H9 (cell line): ENCODE data around the gene TSSK2. TPM values are rescaled to one million over a fixed set of nuclear protein-coding genes. Genes with fewer than 3 reads are reported as not detected.

Source experiments
- DNase-seq: peaks from one replicate; pipeline ENCODE4 v3.0.0-alpha.2; 2017
- H2AFZ ChIP-seq: one replicate; pipeline ENCODE4 v1.6.1; 2013; ENCODE audit warnings: mild to moderate bottlenecking, low read length, control low read depth, moderate library complexity
- H2AK5ac ChIP-seq: 2 replicates; pipeline ENCODE4 v1.6.1; 2013; ENCODE audit warnings: low read length, control low read depth, mixed read lengths; ENCODE audit not compliant: insufficient read length
- H2BK120ac ChIP-seq: one replicate; pipeline ENCODE4 v1.6.1; 2013; ENCODE audit warnings: low read depth, mild to moderate bottlenecking, low read length, control low read depth, inconsistent platforms; ENCODE audit not compliant: poor library complexity, severe bottlenecking
- H2BK12ac ChIP-seq: 2 replicates; pipeline ENCODE4 v1.6.1; 2013; ENCODE audit warnings: low read length, control low read depth, mixed read lengths, low read depth; ENCODE audit not compliant: insufficient read length
- H2BK15ac ChIP-seq: 2 replicates; pipeline ENCODE4 v1.6.1; 2013; ENCODE audit warnings: low read depth, low read length, control low read depth
- H2BK20ac ChIP-seq: one replicate; pipeline ENCODE4 v1.6.1; 2013; ENCODE audit warnings: low read depth, mild to moderate bottlenecking, low read length, control low read depth, inconsistent platforms; ENCODE audit not compliant: poor library complexity, severe bottlenecking
- H2BK5ac ChIP-seq: 2 replicates; pipeline ENCODE4 v1.6.1; 2013; ENCODE audit warnings: low read length, control low read depth, mixed read lengths; ENCODE audit not compliant: insufficient read length
- H3K14ac ChIP-seq: 2 replicates; pipeline ENCODE4 v1.6.1; 2013; ENCODE audit warnings: low read length, control low read depth; ENCODE audit not compliant: insufficient read depth
- H3K18ac ChIP-seq: 2 replicates; pipeline ENCODE4 v1.6.1; 2013; ENCODE audit warnings: low read depth, mild to moderate bottlenecking, mixed read lengths, low read length, control low read depth; ENCODE audit not compliant: insufficient read length
- H3K23ac ChIP-seq: 2 replicates; pipeline ENCODE4 v1.6.1; 2013; ENCODE audit warnings: low read length, control low read depth, mixed read lengths, low read depth; ENCODE audit not compliant: insufficient read length
- H3K23me2 ChIP-seq: 2 replicates; pipeline ENCODE4 v1.6.1; 2013; ENCODE audit warnings: low read depth, mild to moderate bottlenecking, mixed read lengths, low read length, control low read depth; ENCODE audit not compliant: insufficient read length, poor library complexity, severe bottlenecking
- H3K27ac ChIP-seq: 2 replicates; pipeline ENCODE4 v1.5.1; 2013; ENCODE audit warnings: low read length, control low read depth, mixed read lengths, low read depth; ENCODE audit not compliant: insufficient read length
- H3K27me3 ChIP-seq: 2 replicates; pipeline ENCODE4 v1.6.1; 2013; ENCODE audit warnings: low read length, control low read depth, inconsistent platforms; ENCODE audit not compliant: insufficient read depth
- H3K4ac ChIP-seq: 2 replicates; pipeline ENCODE4 v1.6.1; 2013; ENCODE audit warnings: low read depth, mild to moderate bottlenecking, control low read depth, inconsistent platforms, low read length, moderate library complexity
- H3K4me1 ChIP-seq: 2 replicates; pipeline ENCODE4 v1.6.1; 2013; ENCODE audit warnings: low read length, control low read depth, inconsistent platforms; ENCODE audit not compliant: insufficient read depth
- H3K4me2 ChIP-seq: 2 replicates; pipeline ENCODE4 v1.6.1; 2013; ENCODE audit warnings: low read length, control low read depth, mixed read lengths; ENCODE audit not compliant: insufficient read length, insufficient read depth
- H3K56ac ChIP-seq: 2 replicates; pipeline ENCODE4 v1.6.1; 2013; ENCODE audit warnings: low read depth, mild to moderate bottlenecking, mixed read lengths, low read length, control low read depth; ENCODE audit not compliant: insufficient read length
- H3K79me1 ChIP-seq: 2 replicates; pipeline ENCODE4 v1.6.1; 2013; ENCODE audit warnings: low read depth, mild to moderate bottlenecking, moderate library complexity, low read length, control low read depth, inconsistent platforms; ENCODE audit not compliant: insufficient read depth, poor library complexity, severe bottlenecking
- H3K79me2 ChIP-seq: 2 replicates; pipeline ENCODE4 v1.6.1; 2013; ENCODE audit warnings: low read length, control low read depth, inconsistent platforms; ENCODE audit not compliant: insufficient read depth
- H3K9ac ChIP-seq: 2 replicates; pipeline ENCODE4 v1.6.1; 2013; ENCODE audit warnings: low read length, control low read depth, mixed read lengths; ENCODE audit not compliant: insufficient read length; ENCODE audit errors: extremely low read depth
- H3K9me3 ChIP-seq: one replicate; pipeline ENCODE4 v1.6.1; 2013; ENCODE audit warnings: low read depth, low read length, inconsistent platforms; ENCODE audit not compliant: control insufficient read depth
- H3T11ph ChIP-seq: one replicate; pipeline ENCODE4 v1.6.1; 2013; ENCODE audit warnings: mild to moderate bottlenecking, low read length, control low read depth, inconsistent platforms
- H4K20me1 ChIP-seq: one replicate; pipeline ENCODE4 v1.6.1; 2013; ENCODE audit not compliant: control insufficient read depth, insufficient read length, insufficient read depth
- H4K5ac ChIP-seq: 2 replicates; pipeline ENCODE4 v1.6.1; 2013; ENCODE audit warnings: low read depth, mild to moderate bottlenecking, mixed read lengths, low read length, control low read depth; ENCODE audit not compliant: insufficient read length
- H4K8ac ChIP-seq: replicated peaks from 2 replicates; pipeline ENCODE4 v1.6.1; 2013; ENCODE audit warnings: low read length, control low read depth, mixed read lengths, low read depth; ENCODE audit not compliant: insufficient read length
- H4K91ac ChIP-seq: 2 replicates; pipeline ENCODE4 v1.6.1; 2013; ENCODE audit warnings: low read depth, mild to moderate bottlenecking, moderate library complexity, mixed read lengths, low read length, control low read depth; ENCODE audit not compliant: insufficient read length
- H3K27ac Mint-ChIP-seq, 3 experiments: 2 replicates in 2 of 3; 3 replicates in 1 of 3; pipeline ENCODE4 v1.8.0; 2020 to 2021; ENCODE audit warnings: mixed read lengths in 3 of 3, mild to moderate bottlenecking in 1 of 3, moderate library complexity in 1 of 3
- H3K27me3 Mint-ChIP-seq: 2 replicates; pipeline ENCODE4 v1.8.0; 2021; ENCODE audit warnings: low read depth, mild to moderate bottlenecking, moderate library complexity, mixed read lengths
- H3K36me3 Mint-ChIP-seq, 3 experiments: 2 replicates in 2 of 3; 3 replicates in 1 of 3; pipeline ENCODE4 v1.8.0; 2020 to 2021; ENCODE audit warnings: low read depth in 3 of 3, mixed read lengths in 3 of 3; ENCODE audit not compliant: insufficient read depth in 1 of 3
- H3K4me1 Mint-ChIP-seq, 2 experiments: 2 replicates each; pipeline ENCODE4 v1.8.0; 2020; ENCODE audit warnings: mixed read lengths in 2 of 2
- H3K4me3 Mint-ChIP-seq, 2 experiments: 2 replicates in 1 of 2; 3 replicates in 1 of 2; pipeline ENCODE4 v1.8.0; 2020 to 2021; ENCODE audit warnings: mild to moderate bottlenecking in 2 of 2, mixed read lengths in 2 of 2, moderate library complexity in 1 of 2
- H3K9me3 Mint-ChIP-seq, 2 experiments: 2 replicates in 1 of 2; 3 replicates in 1 of 2; pipeline ENCODE4 v1.8.0; 2020; ENCODE audit warnings: mild to moderate bottlenecking in 2 of 2, mixed read lengths in 2 of 2, moderate library complexity in 1 of 2
- CTCF ChIP-seq: fragments of 200-600 bp; sonication (generic); conservative IDR thresholded peaks from 3 replicates; pipeline ENCODE4 v1.8.0; 2021; ENCODE audit warnings: antibody characterized with exemption, mild to moderate bottlenecking
- WGBS: extraction: QIAGEN DNeasy Blood & Tissue Kit; methylation state at CpG from one replicate; pipeline ENCODE4 v1.1.7; 2013; ENCODE audit warnings: missing lambda C conversion rate, low lambda C conversion rate, mixed read lengths; ENCODE audit not compliant: insufficient read length; ENCODE audit errors: extremely low coverage; 5-methylcytosine and 5-hydroxymethylcytosine counted together
- total RNA-seq: library from RNA; stranded (reverse); gene quantifications from 2 replicates; pipeline ENCODE4 v1.2.1, GENCODE V29; 2021

The TSSK2 gene
- total RNA-seq, 1 experiment from 2014 or later = not detected

- no peak overlapping the region for H3K27ac Mint-ChIP-seq
- Histone ChIP-seq H4K91ac (no peak overlapping the region), H3K23me2 (no peaks in the 10 kb centered on the region)
Measured at GRCh38 chr22:19094393-19094997, 36.6 kb upstream of the TSSK2 start.

More at GRCh38 chr22:19094393-19094997, 36.6 kb upstream of the TSSK2 start:
- no peaks in the 10 kb centered on the region for H3K9me3 ChIP-seq
- H3K4me1 ChIP-seq = no peaks in the 10 kb centered on the region
- H3K4me3 Mint-ChIP-seq = no peak overlapping the region
- H3K27ac ChIP-seq = no peak overlapping the region
- TF ChIP-seq CTCF = no peak
- no peak overlapping the region for H4K8ac ChIP-seq
- H4K5ac ChIP-seq = no peak overlapping the region
- H2BK12ac ChIP-seq = no peak overlapping the region
- H3K79me1 ChIP-seq = no peaks in the 10 kb centered on the region
- H3K4me1 Mint-ChIP-seq = peaks cover 0 to 2% of the 10 kb centered on the region in 2 experiments; a peak in 1 of 4 replicates
- H2AFZ ChIP-seq = no peak overlapping the region
- no peak overlapping the region for H2AK5ac ChIP-seq
- DNase-seq = no peak
- no peak overlapping the region for H2BK5ac ChIP-seq
- peaks cover 0 to 16% (median 0%) of the 10 kb centered on the region in 3 experiments; a peak in 4 of 7 replicates for H3K36me3 Mint-ChIP-seq
- no peaks in the 10 kb centered on the region for H3K79me2 ChIP-seq
- WGBS = no CpG with 5 or more reads among the region's 4 CpGs
- H3K9ac ChIP-seq = no peak overlapping the region
- H3T11ph ChIP-seq = no peak overlapping the region
- H2BK15ac ChIP-seq = no peak overlapping the region
- no peak overlapping the region for H3K56ac ChIP-seq
- H4K20me1 ChIP-seq = no peaks in the 10 kb centered on the region
- no peak overlapping the region for H3K18ac ChIP-seq
- no peak overlapping the region for H2BK20ac ChIP-seq
- H3K27me3 Mint-ChIP-seq = no peaks in the 10 kb centered on the region
- no peaks in the 10 kb centered on the region for H3K27me3 ChIP-seq
- H3K4ac ChIP-seq = no peak overlapping the region
- no peak overlapping the region for H3K14ac ChIP-seq
- no peak overlapping the region for H3K23ac ChIP-seq
- H3K4me2 ChIP-seq = no peak overlapping the region
- H3K9me3 Mint-ChIP-seq = no peaks in the 10 kb centered on the region
- H2BK120ac ChIP-seq = no peak overlapping the region
